Activated T-helper 2 cell treated with anti-CD3 and anti-CD28 coated beads, Interferon-gamma antibody, Interleukin-2, Interleukin-4, amounts not matched to agents 10 μg/mL and 5 μg/mL and 100 μg/mL, durations not matched to agents 14 hours and 24 hours and 36 hours (primary cell): Measurements from ENCODE around the gene TXNRD3. TPM values are rescaled to one million over a fixed set of nuclear protein-coding genes. Genes with fewer than 3 reads are reported as not detected.
"Not testable (repeated sequence)": the region's sequence is repeated elsewhere in the genome, so short reads cannot be mapped to it uniquely, and the experiment has no call there.

ENCODE experiments used
- DNase-seq: peaks from one replicate; pipeline ENCODE4 v3.0.0; 2021; ENCODE audit warnings: low spot score
- H3K27ac Mint-ChIP-seq: one replicate; pipeline ENCODE4 v1.8.0; 2021; ENCODE audit warnings: mixed read lengths
- H3K27me3 Mint-ChIP-seq: one replicate; pipeline ENCODE4 v1.8.0; 2021; ENCODE audit warnings: low read depth, mixed read lengths
- H3K36me3 Mint-ChIP-seq: one replicate; pipeline ENCODE4 v1.8.0; 2021; ENCODE audit warnings: low read depth, mixed read lengths
- H3K4me1 Mint-ChIP-seq: one replicate; pipeline ENCODE4 v1.8.0; 2021; ENCODE audit warnings: low read depth, mixed read lengths
- H3K4me3 Mint-ChIP-seq: one replicate; pipeline ENCODE4 v1.8.0; 2021; ENCODE audit warnings: low read depth, mild to moderate bottlenecking, moderate library complexity, mixed read lengths
- H3K9me3 Mint-ChIP-seq: one replicate; pipeline ENCODE4 v1.8.0; 2021; ENCODE audit warnings: mixed read lengths
- intact Hi-C: fragments of 100-400 bp; cut with micrococcal nuclease; formaldehyde crosslinking; loops from one replicate; pipeline ENCODE4 v1.15.1; 2023
- total RNA-seq: library from RNA; stranded (reverse); gene quantifications from 2 replicates; pipeline ENCODE4 v1.2.3, GENCODE V29; 2022

The TXNRD3 gene
- total RNA-seq, 1 donor from 2014 or later: 0.96 TPM

- H3K4me3 Mint-ChIP-seq: no peak overlapping the region
- DNase-seq: no peak
- H3K27me3 Mint-ChIP-seq: peaks cover 2% of the 10 kb centered on the region
- H3K9me3 Mint-ChIP-seq: no peaks in the 10 kb centered on the region
- intact Hi-C loops: no loop called here
- H3K4me1 Mint-ChIP-seq: peaks cover 4% of the 10 kb centered on the region
- no peak overlapping the region for H3K27ac Mint-ChIP-seq
- H3K36me3 Mint-ChIP-seq: no peaks in the 10 kb centered on the region
Measured at GRCh38 chr3:126618760-126619159, 36.2 kb downstream of the TXNRD3 start.

DNA sequence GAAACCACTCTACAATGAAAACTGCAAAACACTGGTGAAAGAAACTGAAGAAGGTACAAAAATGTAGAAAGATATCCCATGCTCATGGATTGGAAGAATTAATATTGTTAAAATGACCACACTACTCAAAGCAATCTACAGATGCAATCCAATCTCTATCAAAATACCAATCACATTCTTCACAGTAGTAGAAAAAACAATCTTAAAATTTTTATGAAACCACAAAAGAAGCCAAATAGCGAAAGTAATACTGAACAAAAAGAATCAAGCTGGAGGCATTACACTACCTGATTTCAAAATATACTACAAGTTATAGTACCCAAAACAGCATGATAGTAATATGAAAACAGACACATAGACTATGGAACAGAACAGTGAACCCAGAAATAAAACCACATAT, 36.9 kb downstream of the TXNRD3 start:
- H3K4me1 Mint-ChIP-seq: peaks cover 11% of the 10 kb centered on the region
- no peaks in the 10 kb centered on the region for H3K36me3 Mint-ChIP-seq
- no peak overlapping the region for H3K27ac Mint-ChIP-seq
- no peak overlapping the region for H3K4me3 Mint-ChIP-seq
- peaks cover 2% of the 10 kb centered on the region for H3K27me3 Mint-ChIP-seq
- no peaks in the 10 kb centered on the region for H3K9me3 Mint-ChIP-seq
- intact Hi-C loops: no loop called here
- DNase-seq: no peak

DNA sequence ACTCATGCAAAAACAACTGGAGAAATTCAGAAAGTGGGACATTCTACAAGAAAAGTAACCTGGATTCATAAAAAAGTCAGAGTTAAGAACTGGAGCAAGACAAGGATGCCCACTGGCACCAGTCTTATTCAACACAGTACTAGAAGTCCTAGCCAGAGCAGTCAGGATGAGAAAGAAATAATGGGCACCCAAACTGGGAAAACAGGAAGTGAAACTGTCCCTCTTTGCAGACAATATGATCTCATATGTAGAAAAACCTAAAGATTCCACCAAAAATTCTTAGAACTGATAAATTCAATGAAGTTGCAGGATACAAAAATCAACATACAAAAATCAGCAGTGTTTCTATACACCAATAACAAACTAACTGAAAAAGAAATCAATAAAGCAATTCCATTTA, 37.4 kb downstream of the TXNRD3 start:
- no peak for DNase-seq
- intact Hi-C loops: no loop called here
- Mint-ChIP-seq H3K27ac (no peak overlapping the region), H3K36me3 (no peaks in the 10 kb centered on the region), H3K9me3 (no peaks in the 10 kb centered on the region), H3K4me3 (no peak overlapping the region), H3K4me1 (peaks cover 14% of the 10 kb centered on the region), H3K27me3 (peaks cover 2% of the 10 kb centered on the region)

DNA sequence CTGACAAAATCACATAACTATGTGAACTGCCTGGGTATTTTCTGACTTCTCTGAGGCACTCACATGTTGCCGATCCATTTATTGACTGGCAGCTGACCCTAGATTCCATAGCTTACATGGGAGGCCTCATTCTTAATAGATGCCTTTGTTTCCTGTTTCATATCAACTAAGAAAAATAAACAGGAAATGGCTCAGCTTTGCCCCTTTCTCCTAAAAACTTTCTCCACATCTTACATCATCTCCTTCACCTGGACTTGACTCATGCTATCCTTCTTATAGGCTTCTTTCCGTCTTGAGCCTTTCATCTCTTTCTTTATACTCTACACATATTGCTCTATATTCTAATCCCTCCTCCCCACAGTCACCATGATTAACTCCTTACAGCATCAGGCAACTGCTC, 38.0 kb downstream of the TXNRD3 start:
- intact Hi-C loops: no loop called here
- Mint-ChIP-seq H3K9me3 (no peaks in the 10 kb centered on the region), H3K4me1 (peaks cover 18% of the 10 kb centered on the region), H3K4me3 (no peak overlapping the region), H3K27ac (no peak overlapping the region), H3K27me3 (peaks cover 2% of the 10 kb centered on the region), H3K36me3 (no peaks in the 10 kb centered on the region)
- DNase-seq: no peak

DNA sequence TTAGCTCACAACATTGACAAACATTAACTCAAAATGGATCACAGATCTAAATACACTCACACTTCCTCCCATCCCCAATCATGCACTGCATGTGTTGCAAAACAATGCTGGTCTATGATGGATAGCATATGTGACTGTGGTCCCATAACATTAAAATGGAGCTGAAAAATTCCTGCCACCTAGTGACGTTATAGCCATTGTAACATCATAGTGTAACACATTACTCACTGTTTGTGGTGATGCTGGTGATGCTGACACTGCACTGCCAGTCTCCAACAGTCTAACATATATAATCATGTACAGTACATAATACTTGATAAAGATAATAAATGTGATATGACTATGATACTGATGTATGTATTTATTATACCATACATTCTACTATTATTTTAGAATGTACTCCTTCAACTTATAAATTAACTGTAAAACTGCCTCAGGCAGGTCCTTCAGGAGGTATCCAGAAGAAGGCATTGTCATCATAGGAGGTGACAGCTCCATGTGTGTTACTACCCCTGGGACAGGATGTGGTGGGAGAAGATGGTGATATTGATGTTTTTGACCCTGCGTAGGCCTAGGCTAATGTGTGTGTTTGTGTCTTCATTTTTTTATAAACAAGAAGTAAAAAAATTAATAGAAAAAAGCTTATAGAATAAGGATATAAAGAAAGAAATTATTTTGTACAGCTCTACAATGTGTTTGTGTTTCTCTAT, 41.3 kb downstream of the TXNRD3 start:
- H3K4me3 Mint-ChIP-seq: no peak overlapping the region
- no peaks in the 10 kb centered on the region for H3K27me3 Mint-ChIP-seq
- DNase-seq: no peak
- H3K27ac Mint-ChIP-seq: no peak overlapping the region
- no peaks in the 10 kb centered on the region for H3K9me3 Mint-ChIP-seq
- no peaks in the 10 kb centered on the region for H3K36me3 Mint-ChIP-seq
- intact Hi-C loops: no loop called here
- H3K4me1 Mint-ChIP-seq: peaks cover 18% of the 10 kb centered on the region

DNA sequence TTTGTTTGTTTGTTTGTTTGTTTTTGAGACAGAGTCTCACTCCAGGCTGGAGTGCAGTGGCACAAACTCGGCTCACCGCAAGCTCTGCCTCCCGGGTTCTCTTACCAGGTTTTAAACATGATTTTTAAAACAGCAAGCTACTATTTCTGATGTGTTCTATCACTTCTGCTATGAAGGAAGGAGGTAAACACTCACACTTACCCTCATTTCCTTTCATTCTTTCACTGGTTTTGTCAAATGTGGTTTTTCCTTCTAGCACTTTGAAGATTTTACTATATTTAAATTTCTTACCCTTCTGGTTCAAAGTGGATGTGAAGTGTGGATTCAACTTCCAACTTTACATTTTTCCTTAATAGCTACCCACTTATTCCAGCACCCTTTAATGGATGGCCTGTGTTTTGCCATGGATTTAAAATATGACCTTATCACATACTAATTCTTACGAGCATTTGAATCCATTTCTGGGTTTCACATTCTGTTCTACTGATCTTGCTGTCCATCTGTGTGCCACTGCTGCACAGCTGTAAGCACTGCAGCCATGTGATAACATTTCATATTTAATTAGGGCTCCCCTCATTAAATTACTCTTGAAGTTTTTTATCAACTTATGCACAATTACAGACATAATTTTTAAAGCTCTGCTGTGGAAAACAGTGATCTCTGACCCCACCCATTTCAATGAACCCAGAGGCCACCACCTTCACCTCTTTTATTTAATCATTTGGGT, 42.3 kb downstream of the TXNRD3 start:
- Mint-ChIP-seq H3K4me1 (peaks cover 18% of the 10 kb centered on the region), H3K27me3 (no peaks in the 10 kb centered on the region), H3K9me3 (no peaks in the 10 kb centered on the region), H3K4me3 (no peak overlapping the region), H3K36me3 (no peaks in the 10 kb centered on the region), H3K27ac (no peak overlapping the region)
- no peak for DNase-seq
- intact Hi-C loops: no loop called here

DNA sequence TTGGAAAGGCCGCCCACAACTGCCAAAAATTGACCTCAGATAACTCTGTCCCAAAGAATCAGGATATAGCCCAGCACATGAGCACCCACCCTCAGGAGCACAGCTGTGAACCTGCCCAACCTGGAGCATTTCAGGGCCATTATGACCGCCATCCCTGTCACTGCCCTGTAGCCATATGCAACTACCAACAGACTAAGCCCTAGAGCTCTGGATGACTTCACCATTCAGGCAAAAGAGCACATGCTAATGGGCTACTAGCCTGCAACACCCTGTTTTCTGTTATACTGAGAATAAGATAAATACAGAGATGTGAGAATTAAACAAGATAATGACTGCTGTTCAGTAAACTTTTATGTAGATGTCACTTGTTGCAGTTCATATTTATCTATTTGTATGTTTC, 45.0 kb downstream of the TXNRD3 start:
- H3K27ac Mint-ChIP-seq: no peak overlapping the region
- no peaks in the 10 kb centered on the region for H3K9me3 Mint-ChIP-seq
- H3K4me1 Mint-ChIP-seq: peaks cover 25% of the 10 kb centered on the region
- DNase-seq: no peak
- H3K36me3 Mint-ChIP-seq: no peaks in the 10 kb centered on the region
- intact Hi-C loops: no loop called here
- no peaks in the 10 kb centered on the region for H3K27me3 Mint-ChIP-seq
- no peak overlapping the region for H3K4me3 Mint-ChIP-seq

- Mint-ChIP-seq H3K4me3 (no peak overlapping the region), H3K4me1 (peaks cover 13% of the 10 kb centered on the region), H3K27ac (no peak overlapping the region), H3K9me3 (no peaks in the 10 kb centered on the region), H3K36me3 (no peaks in the 10 kb centered on the region), H3K27me3 (peaks cover 9% of the 10 kb centered on the region)
- DNase-seq: no peak
- intact Hi-C loops: no loop called here
Measured at GRCh38 chr3:126607214-126607908, 47.6 kb downstream of the TXNRD3 start.

GRCh38 chr3:126606001-126606400, 48.9 kb downstream of the TXNRD3 start:
- H3K4me1 Mint-ChIP-seq: peaks cover 11% of the 10 kb centered on the region
- peaks cover 19% of the 10 kb centered on the region for H3K27me3 Mint-ChIP-seq
- H3K36me3 Mint-ChIP-seq: no peaks in the 10 kb centered on the region
- no peaks in the 10 kb centered on the region for H3K9me3 Mint-ChIP-seq
- no peak overlapping the region for H3K4me3 Mint-ChIP-seq
- no peak overlapping the region for H3K27ac Mint-ChIP-seq
- no peak for DNase-seq
- intact Hi-C loops: no loop called here

DNA sequence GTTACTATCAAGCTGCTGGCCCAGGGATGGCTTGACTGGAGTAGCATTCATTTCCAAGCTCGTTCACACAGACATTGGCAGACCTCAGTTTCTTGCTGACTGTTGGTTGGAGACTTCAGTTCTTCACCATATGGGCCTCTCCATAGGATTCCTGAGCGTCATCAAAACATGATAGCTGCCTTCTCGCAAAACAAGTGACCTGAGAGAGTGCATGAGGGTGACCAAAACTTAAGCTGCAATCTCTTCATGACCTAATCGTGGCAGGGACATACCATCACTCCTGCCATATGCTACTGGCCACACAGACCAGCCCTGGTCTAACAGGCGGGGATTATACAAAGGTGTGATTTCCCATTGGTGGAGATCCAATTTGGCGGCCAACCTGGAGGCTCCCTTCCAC, 50.2 kb downstream of the TXNRD3 start:
- Mint-ChIP-seq H3K4me3 (no peak overlapping the region), H3K4me1 (peaks cover 11% of the 10 kb centered on the region), H3K9me3 (no peaks in the 10 kb centered on the region), H3K36me3 (no peaks in the 10 kb centered on the region), H3K27me3 (peaks cover 27% of the 10 kb centered on the region), H3K27ac (no peak overlapping the region)
- intact Hi-C loops: no loop called here
- DNase-seq: no peak

GRCh38 chr3:126599101-126599500, 55.8 kb downstream of the TXNRD3 start:
- DNase-seq: no peak
- no peaks in the 10 kb centered on the region for H3K9me3 Mint-ChIP-seq
- no peak overlapping the region for H3K4me3 Mint-ChIP-seq

GRCh38 chr3:126595479-126595878, 59.4 kb downstream of the TXNRD3 start:
- H3K4me3 Mint-ChIP-seq, H3K4me1 Mint-ChIP-seq, intact Hi-C loops, H3K27ac Mint-ChIP-seq, DNase-seq, H3K36me3 Mint-ChIP-seq, H3K9me3 Mint-ChIP-seq: not testable (repeated sequence)
- peaks cover 11% of the 10 kb centered on the region for H3K27me3 Mint-ChIP-seq

More at GRCh38 chr3:126599101-126599500, 55.8 kb downstream of the TXNRD3 start:
- Mint-ChIP-seq H3K4me1 (no peaks in the 10 kb centered on the region), H3K27me3 (peaks cover 32% of the 10 kb centered on the region), H3K27ac (no peak overlapping the region), H3K36me3 (no peaks in the 10 kb centered on the region)
- intact Hi-C loops: no loop called here

DNA sequence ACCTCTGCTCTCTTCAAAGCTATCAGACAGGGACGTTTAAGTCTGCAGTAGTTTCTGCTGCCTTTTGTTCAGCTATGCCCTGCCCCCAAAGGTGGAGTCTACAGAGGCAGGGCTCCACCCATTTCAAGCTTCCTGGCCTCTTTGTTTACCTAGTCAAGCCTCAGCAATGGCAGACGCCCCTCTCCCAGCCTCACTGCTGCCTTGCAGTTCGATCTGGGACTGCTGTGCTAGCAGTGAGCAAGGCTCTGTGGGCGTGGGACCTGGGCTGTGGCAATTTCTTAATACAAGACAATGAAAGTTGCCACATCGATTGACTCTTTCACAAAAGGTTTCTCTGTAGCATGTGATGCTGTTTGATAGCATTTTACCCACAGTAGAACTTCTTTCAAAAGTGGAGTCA, 63.4 kb downstream of the TXNRD3 start:
- peaks cover 15% of the 10 kb centered on the region for H3K27me3 Mint-ChIP-seq
- H3K4me3 Mint-ChIP-seq, intact Hi-C loops, H3K36me3 Mint-ChIP-seq, H3K9me3 Mint-ChIP-seq, H3K27ac Mint-ChIP-seq, DNase-seq, H3K4me1 Mint-ChIP-seq: not testable (repeated sequence)
